SK-N-SH treated with all-trans-retinoic acid at 6 μM for 48 hours (cell line): ENCODE results near the gene CLEC16A.

Experiments used
- CSRNP3 ChIP-seq: fragments of 250-450 bp; sonication (Bioruptor Pico); IDR thresholded peaks from 2 replicates; pipeline ENCODE4 v1.5.1; 2021; ENCODE audit warnings: mild to moderate bottlenecking, moderate library complexity
- ESRRG ChIP-seq: fragments of 250-450 bp; sonication (Bioruptor Pico); IDR thresholded peaks from 2 replicates; pipeline ENCODE4 v1.6.1; 2021; ENCODE audit warnings: mild to moderate bottlenecking
- ISL1 ChIP-seq: fragments of 250-450 bp; sonication (Bioruptor Pico); IDR thresholded peaks from 2 replicates; pipeline ENCODE4 v2.1.2; 2022; ENCODE audit warnings: mild to moderate bottlenecking, moderate library complexity
- PATZ1 ChIP-seq: fragments of 250-450 bp; sonication (Bioruptor Pico); IDR thresholded peaks from 2 replicates; pipeline ENCODE4 v1.8.0; 2020; ENCODE audit warnings: mild to moderate bottlenecking, moderate library complexity, borderline replicate concordance
- RARB ChIP-seq: fragments of 250-450 bp; sonication (Bioruptor Pico); IDR thresholded peaks from 2 replicates; pipeline ENCODE4 v1.8.0; 2021; ENCODE audit warnings: mild to moderate bottlenecking, moderate library complexity
- TCF4 ChIP-seq: fragments of 250-450 bp; sonication (Bioruptor Pico); IDR thresholded peaks from 2 replicates; pipeline ENCODE4 v1.8.0; 2021; ENCODE audit warnings: mild to moderate bottlenecking, moderate library complexity, borderline replicate concordance
- ZNF8 ChIP-seq: fragments of 450-650 bp; formaldehyde crosslinking; IDR thresholded peaks from 2 replicates; pipeline ENCODE4 v1.5.0; 2020; ENCODE audit warnings: mild to moderate bottlenecking, moderate library complexity

DNA sequence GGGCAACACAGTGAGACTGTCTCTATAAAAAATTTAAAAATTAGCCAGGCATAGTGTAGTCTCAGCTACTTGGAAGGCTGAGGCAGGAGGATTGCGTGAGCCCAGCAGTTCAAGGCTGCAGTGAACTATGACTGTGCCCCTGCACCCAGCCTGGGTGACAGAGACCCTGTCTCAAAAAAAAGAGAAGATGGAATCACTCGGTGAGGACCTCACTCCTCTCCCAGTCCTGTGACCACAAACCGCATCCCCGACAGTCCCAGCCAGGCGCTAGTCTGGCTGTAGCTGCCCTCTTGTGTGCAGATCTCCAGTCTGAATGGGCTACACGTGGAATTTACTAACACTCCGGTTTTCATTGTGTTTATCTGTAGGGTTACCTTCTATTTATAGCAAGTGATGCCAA, 13.2 kb upstream of the CLEC16A start:
- TF ChIP-seq ZNF8 (CRISPR knock-in tag) (no peak), ESRRG (CRISPR knock-in tag) (no peak), RARB (CRISPR knock-in tag) (no peak), TCF4 (CRISPR knock-in tag) (no peak), PATZ1 (CRISPR knock-in tag) (no peak), ISL1 (CRISPR knock-in tag) (no peak), CSRNP3 (no peak)
